Measurements from ENCODE around the gene PPP1R1B.

The PPP1R1B gene

DNA sequence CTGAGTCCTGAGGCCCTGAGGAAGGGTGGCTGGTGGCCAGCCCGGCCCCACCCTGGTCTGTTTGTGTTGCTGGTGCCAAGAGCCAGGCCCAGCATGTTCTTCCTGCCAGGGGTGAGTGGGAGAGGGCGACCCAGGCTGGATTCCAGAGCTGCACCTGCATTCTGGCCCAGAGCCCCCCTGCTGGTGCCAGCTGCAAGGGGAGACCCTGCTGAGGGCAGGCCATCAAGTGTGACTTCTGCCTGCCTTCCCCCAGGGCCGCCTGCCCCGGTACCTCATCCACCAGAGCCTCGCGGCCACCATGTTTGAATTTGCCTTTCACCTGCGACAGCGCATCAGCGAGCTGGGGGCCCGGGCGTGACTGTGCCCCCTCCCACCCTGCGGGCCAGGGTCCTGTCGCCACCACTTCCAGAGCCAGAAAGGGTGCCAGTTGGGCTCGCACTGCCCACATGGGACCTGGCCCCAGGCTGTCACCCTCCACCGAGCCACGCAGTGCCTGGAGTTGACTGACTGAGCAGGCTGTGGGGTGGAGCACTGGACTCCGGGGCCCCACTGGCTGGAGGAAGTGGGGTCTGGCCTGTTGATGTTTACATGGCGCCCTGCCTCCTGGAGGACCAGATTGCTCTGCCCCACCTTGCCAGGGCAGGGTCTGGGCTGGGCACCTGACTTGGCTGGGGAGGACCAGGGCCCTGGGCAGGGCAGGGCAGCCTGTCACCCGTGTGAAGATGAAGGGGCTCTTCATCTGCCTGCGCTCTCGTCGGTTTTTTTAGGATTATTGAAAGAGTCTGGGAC lies 36.0 kb downstream of the PPP1R1B start:
- TF ChIP-seq, protein P1, sequence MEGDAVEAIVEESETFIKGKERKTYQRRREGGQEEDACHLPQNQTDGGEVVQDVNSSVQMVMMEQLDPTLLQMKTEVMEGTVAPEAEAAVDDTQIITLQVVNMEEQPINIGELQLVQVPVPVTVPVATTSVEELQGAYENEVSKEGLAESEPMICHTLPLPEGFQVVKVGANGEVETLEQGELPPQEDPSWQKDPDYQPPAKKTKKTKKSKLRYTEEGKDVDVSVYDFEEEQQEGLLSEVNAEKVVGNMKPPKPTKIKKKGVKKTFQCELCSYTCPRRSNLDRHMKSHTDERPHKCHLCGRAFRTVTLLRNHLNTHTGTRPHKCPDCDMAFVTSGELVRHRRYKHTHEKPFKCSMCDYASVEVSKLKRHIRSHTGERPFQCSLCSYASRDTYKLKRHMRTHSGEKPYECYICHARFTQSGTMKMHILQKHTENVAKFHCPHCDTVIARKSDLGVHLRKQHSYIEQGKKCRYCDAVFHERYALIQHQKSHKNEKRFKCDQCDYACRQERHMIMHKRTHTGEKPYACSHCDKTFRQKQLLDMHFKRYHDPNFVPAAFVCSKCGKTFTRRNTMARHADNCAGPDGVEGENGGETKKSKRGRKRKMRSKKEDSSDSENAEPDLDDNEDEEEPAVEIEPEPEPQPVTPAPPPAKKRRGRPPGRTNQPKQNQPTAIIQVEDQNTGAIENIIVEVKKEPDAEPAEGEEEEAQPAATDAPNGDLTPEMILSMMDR (IDR thresholded peaks at IDR 0.05; ENCODE audit: extremely low read depth, insufficient read depth, missing control alignments) = no peak
- in situ Hi-C loops (cut with MboI; ENCODE audit: low pct_unique_long_range_greater_than_20kb, low sequenced_read_pairs, unreplicated experiment) = no loop called here
- no peak for DNase-seq (ENCODE audit: low spot score)

DNA sequence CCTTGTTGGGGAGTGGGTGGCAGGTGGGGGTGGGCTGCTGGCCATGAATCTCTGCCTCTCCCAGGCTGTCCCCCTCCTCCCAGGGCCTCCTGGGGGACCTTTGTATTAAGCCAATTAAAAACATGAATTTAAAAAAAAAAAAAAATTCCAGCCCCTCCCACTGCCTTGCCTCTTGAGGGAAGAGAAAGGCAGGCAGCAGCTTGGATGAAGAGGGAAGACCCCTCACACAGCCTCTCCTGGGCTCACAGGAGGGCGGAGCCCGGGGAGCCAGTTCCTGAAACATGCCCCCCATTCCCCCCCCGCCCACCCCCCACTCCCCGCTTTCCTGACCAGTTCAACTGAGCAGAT lies 36.6 kb downstream of the PPP1R1B start:
- in situ Hi-C loops (cut with MboI; ENCODE audit: low pct_unique_long_range_greater_than_20kb, low sequenced_read_pairs, unreplicated experiment) = no loop called here
- TF ChIP-seq, protein P1 (IDR thresholded peaks at IDR 0.05; ENCODE audit: extremely low read depth, insufficient read depth, missing control alignments) = no peak
- DNase-seq (ENCODE audit: low spot score) = no peak

- no peak for DNase-seq (ENCODE audit: low spot score)
- in situ Hi-C loops (cut with MboI; ENCODE audit: low pct_unique_long_range_greater_than_20kb, low sequenced_read_pairs, unreplicated experiment) = no loop called here
- TF ChIP-seq, protein P1 (IDR thresholded peaks at IDR 0.05; ENCODE audit: extremely low read depth, insufficient read depth, missing control alignments) = no peak
Observed at GRCh38 chr17:39663688-39664580, 37.2 kb downstream of the PPP1R1B start.

- DNase-seq (ENCODE audit: low spot score) = no peak
- TF ChIP-seq, protein P1 (IDR thresholded peaks at IDR 0.05; ENCODE audit: extremely low read depth, insufficient read depth, missing control alignments) = no peak
- in situ Hi-C loops (cut with MboI; ENCODE audit: low pct_unique_long_range_greater_than_20kb, low sequenced_read_pairs, unreplicated experiment) = no loop called here
Observed at GRCh38 chr17:39664581-39665561, 38.1 kb downstream of the PPP1R1B start, which contains the start of gene TCAP. Gene TCAP (plus strand): TSS chr17:39665349. CDS start chr17:39665360, 11 bp downstream.

DNA sequence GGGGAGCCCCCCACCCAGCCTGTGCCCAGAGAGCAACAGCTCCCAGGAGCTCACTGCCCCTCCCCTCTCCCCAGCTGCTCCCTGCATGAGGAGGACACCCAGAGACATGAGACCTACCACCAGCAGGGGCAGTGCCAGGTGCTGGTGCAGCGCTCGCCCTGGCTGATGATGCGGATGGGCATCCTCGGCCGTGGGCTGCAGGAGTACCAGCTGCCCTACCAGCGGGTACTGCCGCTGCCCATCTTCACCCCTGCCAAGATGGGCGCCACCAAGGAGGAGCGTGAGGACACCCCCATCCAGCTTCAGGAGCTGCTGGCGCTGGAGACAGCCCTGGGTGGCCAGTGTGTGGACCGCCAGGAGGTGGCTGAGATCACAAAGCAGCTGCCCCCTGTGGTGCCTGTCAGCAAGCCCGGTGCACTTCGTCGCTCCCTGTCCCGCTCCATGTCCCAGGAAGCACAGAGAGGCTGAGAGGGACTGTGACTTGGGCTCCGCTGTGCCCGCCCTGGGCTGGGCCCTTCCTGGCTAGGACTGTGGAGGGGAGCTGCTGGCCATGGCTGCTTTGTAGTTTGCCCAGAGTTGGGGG lies 39.0 kb downstream of the PPP1R1B start:
- in situ Hi-C loops (cut with MboI; ENCODE audit: low pct_unique_long_range_greater_than_20kb, low sequenced_read_pairs, unreplicated experiment) = no loop called here
- DNase-seq (ENCODE audit: low spot score) = no peak

More for the DNA sequence above, 39.0 kb downstream of the PPP1R1B start:
- TF ChIP-seq, protein P1 (IDR thresholded peaks at IDR 0.05; ENCODE audit: extremely low read depth, insufficient read depth, missing control alignments) = no peak

Data from GM13977 (cell line).